ENCODE results near the gene UBE2E2.

The UBE2E2 gene

DNA sequence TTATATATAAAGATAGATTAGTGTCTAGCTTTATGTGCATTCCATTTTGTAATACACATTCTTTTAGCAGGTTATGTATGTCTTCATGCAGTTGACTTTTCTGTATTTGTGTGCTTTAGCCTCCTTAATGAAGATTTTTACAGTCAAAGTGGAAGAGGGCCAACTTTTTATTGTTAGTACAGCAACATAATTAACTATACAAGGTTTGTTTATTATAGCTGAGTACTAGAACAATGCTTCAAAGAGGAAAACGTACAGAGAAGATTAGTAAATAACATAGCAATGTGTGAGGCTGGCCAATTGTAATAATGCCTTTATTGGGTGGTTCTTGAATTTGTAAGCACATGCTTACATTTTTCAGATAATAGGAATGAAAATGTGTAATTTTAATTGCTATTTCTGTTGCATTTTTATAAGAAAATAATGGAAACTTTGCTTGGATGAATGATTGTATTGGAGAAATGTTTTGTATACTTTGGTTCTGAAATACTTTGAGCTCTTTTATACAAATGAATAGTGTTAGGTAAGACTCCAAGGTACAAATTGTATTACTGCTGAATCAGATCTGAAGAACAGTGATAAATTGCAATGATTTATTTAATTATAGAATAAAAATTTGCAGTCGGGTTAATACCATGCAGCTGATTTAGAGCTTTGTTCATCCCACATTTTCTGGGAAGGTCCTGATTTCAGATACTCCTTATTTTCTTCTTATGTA, 41.4 kb downstream of the UBE2E2 start:
- H3K4me3 ChIP-seq (ENCODE audit: low read depth, low read length) = no peak overlapping the region
- TF ChIP-seq, protein P1, sequence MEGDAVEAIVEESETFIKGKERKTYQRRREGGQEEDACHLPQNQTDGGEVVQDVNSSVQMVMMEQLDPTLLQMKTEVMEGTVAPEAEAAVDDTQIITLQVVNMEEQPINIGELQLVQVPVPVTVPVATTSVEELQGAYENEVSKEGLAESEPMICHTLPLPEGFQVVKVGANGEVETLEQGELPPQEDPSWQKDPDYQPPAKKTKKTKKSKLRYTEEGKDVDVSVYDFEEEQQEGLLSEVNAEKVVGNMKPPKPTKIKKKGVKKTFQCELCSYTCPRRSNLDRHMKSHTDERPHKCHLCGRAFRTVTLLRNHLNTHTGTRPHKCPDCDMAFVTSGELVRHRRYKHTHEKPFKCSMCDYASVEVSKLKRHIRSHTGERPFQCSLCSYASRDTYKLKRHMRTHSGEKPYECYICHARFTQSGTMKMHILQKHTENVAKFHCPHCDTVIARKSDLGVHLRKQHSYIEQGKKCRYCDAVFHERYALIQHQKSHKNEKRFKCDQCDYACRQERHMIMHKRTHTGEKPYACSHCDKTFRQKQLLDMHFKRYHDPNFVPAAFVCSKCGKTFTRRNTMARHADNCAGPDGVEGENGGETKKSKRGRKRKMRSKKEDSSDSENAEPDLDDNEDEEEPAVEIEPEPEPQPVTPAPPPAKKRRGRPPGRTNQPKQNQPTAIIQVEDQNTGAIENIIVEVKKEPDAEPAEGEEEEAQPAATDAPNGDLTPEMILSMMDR (IDR thresholded peaks at IDR 0.05; ENCODE audit: borderline replicate concordance, insufficient read depth, low read depth, low read length) = no peak

DNA sequence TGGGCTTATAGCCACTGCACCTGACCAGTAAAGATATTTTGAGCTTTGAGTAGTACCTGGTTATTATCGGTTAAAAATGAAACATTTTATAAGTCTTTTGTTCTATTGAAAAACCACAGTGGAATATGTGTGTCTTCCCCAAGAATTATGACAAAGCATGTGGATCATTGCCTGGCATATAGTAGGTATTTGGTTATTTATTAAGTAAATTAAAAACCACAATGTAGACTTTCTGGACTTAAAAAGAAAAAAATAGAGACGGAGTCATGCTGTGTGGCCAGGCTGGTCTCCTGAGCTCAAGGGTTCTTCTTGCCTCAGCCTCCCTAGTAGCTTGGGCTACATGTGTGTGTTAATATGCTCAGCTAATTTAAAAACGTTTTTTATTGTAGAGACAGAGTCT, 43.5 kb downstream of the UBE2E2 start:
- TF ChIP-seq, protein P1 (IDR thresholded peaks at IDR 0.05; ENCODE audit: borderline replicate concordance, insufficient read depth, low read depth, low read length) = no peak

DNA sequence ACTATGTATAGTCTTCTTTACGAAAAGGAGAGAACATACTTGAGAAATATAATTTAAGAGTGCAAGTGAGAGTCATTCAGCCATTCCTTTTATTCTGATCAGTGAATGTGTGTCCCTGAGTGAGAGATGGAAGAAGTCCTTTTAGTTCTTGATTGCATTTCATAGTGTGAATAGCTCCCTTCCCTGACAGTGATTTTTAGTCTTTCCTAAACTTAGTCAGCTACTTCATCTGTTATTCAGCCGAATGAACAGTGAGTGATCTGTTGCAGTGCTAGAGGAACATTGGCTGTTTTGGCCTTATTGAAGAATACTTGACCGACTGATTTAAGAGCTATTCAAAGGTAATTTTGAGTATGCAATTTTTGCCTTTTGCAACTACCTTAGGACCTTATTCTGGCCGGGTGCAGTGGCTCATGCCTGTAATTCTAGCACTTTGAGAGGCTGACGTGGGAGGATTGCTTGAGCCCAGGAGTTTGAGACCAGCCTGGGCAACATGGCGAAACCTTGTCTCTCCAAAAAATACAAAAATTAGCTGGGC, 45.5 kb downstream of the UBE2E2 start:
- TF ChIP-seq, protein P1 (IDR thresholded peaks at IDR 0.05; ENCODE audit: borderline replicate concordance, insufficient read depth, low read depth, low read length) = no peak
- no peak overlapping the region for H3K4me3 ChIP-seq (ENCODE audit: low read depth, low read length)

More for the DNA sequence above, 43.5 kb downstream of the UBE2E2 start:
- H3K4me3 ChIP-seq (ENCODE audit: low read depth, low read length) = no peak overlapping the region

DNA sequence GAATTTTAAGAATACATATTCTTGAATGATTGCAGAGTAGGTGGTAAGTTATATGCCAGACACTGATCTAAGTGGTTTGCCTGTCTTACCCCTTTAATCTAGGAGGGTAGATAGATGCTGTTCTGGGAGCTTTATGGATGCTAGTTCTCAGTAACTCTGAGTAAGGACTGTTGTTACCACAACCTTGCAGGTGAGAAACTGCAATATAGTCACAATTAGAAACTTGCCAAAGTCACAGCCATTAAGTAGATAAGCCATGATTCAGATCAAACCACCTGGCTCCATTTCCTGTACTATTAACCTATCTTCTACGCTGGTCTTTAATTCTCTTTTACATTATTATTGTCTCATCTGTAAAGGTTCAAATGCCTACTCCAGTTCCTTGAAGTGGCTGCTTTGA, 46.8 kb downstream of the UBE2E2 start:
- TF ChIP-seq, protein P1 (IDR thresholded peaks at IDR 0.05; ENCODE audit: borderline replicate concordance, insufficient read depth, low read depth, low read length) = no peak
- H3K4me3 ChIP-seq (ENCODE audit: low read depth, low read length) = no peak overlapping the region

DNA sequence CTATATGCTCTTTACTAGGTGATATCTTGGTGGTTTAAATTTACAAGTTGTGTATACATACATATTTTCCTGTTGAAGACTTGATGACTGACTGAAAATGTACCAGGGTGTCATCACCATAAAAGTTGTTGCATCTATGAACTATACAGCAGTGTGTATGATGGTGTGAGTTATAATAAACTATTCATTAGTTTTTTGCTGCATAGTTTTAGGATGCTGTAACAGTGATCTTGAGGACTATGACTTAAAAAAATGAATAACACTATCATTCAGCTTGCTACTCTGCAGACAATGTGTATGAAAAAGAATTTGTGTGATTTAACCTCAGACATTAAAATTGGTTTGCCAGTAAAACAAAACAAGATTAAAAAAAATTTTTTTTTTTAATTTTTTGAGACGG, 49.0 kb downstream of the UBE2E2 start:
- TF ChIP-seq, protein P1 (IDR thresholded peaks at IDR 0.05; ENCODE audit: borderline replicate concordance, insufficient read depth, low read depth, low read length) = no peak
- H3K4me3 ChIP-seq (ENCODE audit: low read depth, low read length) = no peak overlapping the region

DNA sequence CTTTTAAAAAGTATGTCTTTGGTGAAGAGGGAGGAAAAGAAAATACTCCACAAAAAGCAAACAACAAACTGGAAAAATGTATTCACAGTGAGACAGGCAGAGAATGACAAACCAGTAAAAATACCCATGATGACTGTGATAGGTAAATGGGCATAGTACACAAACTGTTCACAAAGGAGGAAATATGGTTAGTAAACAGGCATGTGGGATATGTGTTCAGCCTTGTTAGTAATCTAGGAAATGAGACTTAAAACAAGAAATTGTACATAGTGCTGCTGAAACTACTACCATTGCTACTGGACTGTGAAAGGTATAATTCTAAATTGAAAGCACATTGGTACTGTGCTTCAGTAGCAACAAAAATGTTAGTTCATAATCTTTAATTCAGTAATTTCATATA, 50.1 kb downstream of the UBE2E2 start:
- TF ChIP-seq, protein P1 (IDR thresholded peaks at IDR 0.05; ENCODE audit: borderline replicate concordance, insufficient read depth, low read depth, low read length) = no peak

DNA sequence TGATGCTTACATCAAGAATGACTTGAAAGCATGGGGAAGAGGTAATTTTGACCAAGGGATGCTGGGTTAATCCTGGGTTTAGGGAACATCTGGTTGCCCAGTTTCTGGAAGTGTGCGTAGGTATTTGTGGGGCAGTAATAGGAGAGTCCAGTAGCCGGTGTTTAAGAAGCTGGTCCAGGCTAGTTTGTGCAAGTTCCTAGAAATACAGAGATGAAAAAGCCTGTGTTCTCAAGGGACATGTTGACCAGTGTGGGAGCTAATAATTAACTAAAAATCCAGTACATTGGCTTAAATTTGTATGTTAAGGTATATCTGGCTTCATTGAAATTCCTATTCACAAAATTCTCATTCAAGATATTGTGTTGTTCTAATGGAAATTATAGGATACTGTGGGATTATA, 51.2 kb downstream of the UBE2E2 start:
- no peak overlapping the region for H3K4me3 ChIP-seq (ENCODE audit: low read depth, low read length)
- TF ChIP-seq, protein P1 (IDR thresholded peaks at IDR 0.05; ENCODE audit: borderline replicate concordance, insufficient read depth, low read depth, low read length) = no peak

More for the DNA sequence above, 50.1 kb downstream of the UBE2E2 start:
- H3K4me3 ChIP-seq (ENCODE audit: low read depth, low read length) = no peak overlapping the region
